Measurements from ENCODE around the gene SLC23A2.

The SLC23A2 gene

GRCh38 chr20:4805663-4806449, 195.5 kb downstream of the SLC23A2 start:
- peaks cover 96 to 98% of the 10 kb centered on the region in 2 experiments for H3K4me1 ChIP-seq (ENCODE audit: control insufficient read depth in 1 of 2, insufficient read depth in 1 of 2, low read depth in 1 of 2, low read length in 1 of 2)
- no peak overlapping the region for H3K4me3 ChIP-seq (ENCODE audit: low read depth in 1 of 2, low read length in 1 of 2)
- H3K27me3 ChIP-seq = no peaks in the 10 kb centered on the region
- H3K27ac ChIP-seq = peak overlapping the region; percentile 100
- no peak for TF ChIP-seq CTCF (IDR thresholded peaks at IDR 0.05)
- no peaks in the 10 kb centered on the region for H3K9me3 ChIP-seq
- peaks cover 90% of the 10 kb centered on the region for H3K36me3 ChIP-seq

- Histone ChIP-seq H3K9me3 (no peaks in the 10 kb centered on the region), H3K27me3 (no peaks in the 10 kb centered on the region), H3K36me3 (peaks cover 93% of the 10 kb centered on the region), H3K4me3 (ENCODE audit: low read depth in 1 of 2, low read length in 1 of 2) (peak overlapping the region; percentile 0 to 12), H3K27ac (peak overlapping the region; percentile 80), H3K4me1 (ENCODE audit: control insufficient read depth in 1 of 2, insufficient read depth in 1 of 2, low read depth in 1 of 2, low read length in 1 of 2) (peaks cover 70 to 72% of the 10 kb centered on the region in 2 experiments)
- TF ChIP-seq CTCF (IDR thresholded peaks at IDR 0.05) = no peak
Observed at GRCh38 chr20:4802527-4802926, 198.8 kb downstream of the SLC23A2 start.

Data from neutrophil (primary cell).